Stomach (tissue), 9 donors: Measurements from ENCODE around the gene VIT. TPM values are rescaled to one million over a fixed set of nuclear protein-coding genes. Genes with fewer than 3 reads are reported as not detected.
A peak's percentile ranks its signal among the peaks of the same experiment; 100 is the strongest.

ENCODE experiments used
- DNase-seq, 2 donors: peaks; one replicate each; pipeline versions ENCODE4 v3.0.0 to v3.0.0-alpha.2; 2013 to 2019
- H3K27ac ChIP-seq, 5 donors: fragments of 200-600 bp in 4 of 5; sonication (generic) in 4 of 5; one replicate each; pipeline ENCODE4 v1.5.1; 2013 to 2019; ENCODE audit warnings: mild to moderate bottlenecking in 1 of 5, moderate library complexity in 1 of 5
- H3K27me3 ChIP-seq, 3 donors: fragments of 200-600 bp; sonication (generic); one replicate each; pipeline ENCODE4 v1.5.1; 2017 to 2019; ENCODE audit warnings: mixed run types in 1 of 3
- H3K36me3 ChIP-seq, 4 donors: fragments of 200-600 bp; sonication (generic); 1 replicate in 3 of 4; 2 replicates in 1 of 4; pipeline ENCODE4 v1.5.1; 2016 to 2019
- H3K4me1 ChIP-seq, 4 donors: fragments of 200-600 bp; sonication (generic); one replicate each; pipeline ENCODE4 v1.5.1; 2016 to 2019
- H3K4me3 ChIP-seq, 4 donors: fragments of 200-600 bp; sonication (generic) in 3 of 4; one replicate each; pipeline ENCODE4 v1.5.1; 2016 to 2019; ENCODE audit warnings: mild to moderate bottlenecking in 1 of 4
- H3K9me3 ChIP-seq, 4 donors: fragments of 200-600 bp; sonication (generic); one replicate each; pipeline ENCODE4 v1.5.1; 2016 to 2019
- EP300 ChIP-seq: sonication (generic); formaldehyde crosslinking; IDR thresholded peaks from one replicate; pipeline ENCODE4 v1.6.1; 2017; ENCODE audit warnings: antibody characterized with exemption
- POLR2A ChIP-seq, 4 donors: fragments of 450-650 bp; IDR thresholded peaks; one replicate each; pipeline ENCODE4 v1.6.1; 2016; ENCODE audit warnings: antibody characterized with exemption in 4 of 4, control low read depth in 2 of 4, mild to moderate bottlenecking in 1 of 4, moderate library complexity in 1 of 4
- POLR2AphosphoS5 ChIP-seq, 3 donors: sonication (generic); formaldehyde crosslinking; IDR thresholded peaks; one replicate each; pipeline ENCODE4 v1.6.1; 2016; ENCODE audit warnings: antibody characterized with exemption in 3 of 3
- WGBS, 5 donors: extraction: QIAGEN DNeasy Blood & Tissue Kit in 3 of 5; methylation state at CpG; one replicate each; pipeline versions ENCODE4 v1.1.5 to v1.1.7; 2013 to 2018; 5-methylcytosine and 5-hydroxymethylcytosine counted together
- intact Hi-C: fragments of 100-400 bp; cut with DNase I; formaldehyde crosslinking; loops from one replicate; pipeline ENCODE4 v1.15.1; 2023; ENCODE audit warnings: low total_unique reads
- polyA plus RNA-seq, 3 donors: library from polyadenylated mRNA; stranded (reverse); fragments of 200-250 nt; gene quantifications; one replicate each; pipeline ENCODE4 v1.2.3, GENCODE V29; 2013
- total RNA-seq, 5 donors: library from RNA; depleted of rRNA; stranded (reverse); fragments of >200 nt; gene quantifications; one replicate each; pipeline versions ENCODE4 v1.1.0 to v1.2.3, GENCODE V29; 2014 to 2016
- TF ChIP-seq, protein P1 (sequence below), 7 experiments: fragments of 450-650 bp in 4 of 7; fragments of 200-600 bp in 3 of 7; sonication (generic) in 3 of 7; IDR thresholded peaks; one replicate each; pipeline ENCODE4 v1.5.1; 2016 to 2019; ENCODE audit warnings: antibody characterized with exemption in 7 of 7, control low read depth in 2 of 7, mild to moderate bottlenecking in 1 of 7
- donor health status: healthy with polysubstance abuse.
- donor health status: Bipolar disorder and iron deficiency.
- donor health status: healthy.

Gene VIT
- total and polyA plus RNA-seq, 8 donors: 0.12 to 9.1 (median 2.0) TPM; not detected in 2

GRCh38 chr2:36769106-36769505, 72.6 kb downstream of the VIT start:
- TF ChIP-seq, protein P1, sequence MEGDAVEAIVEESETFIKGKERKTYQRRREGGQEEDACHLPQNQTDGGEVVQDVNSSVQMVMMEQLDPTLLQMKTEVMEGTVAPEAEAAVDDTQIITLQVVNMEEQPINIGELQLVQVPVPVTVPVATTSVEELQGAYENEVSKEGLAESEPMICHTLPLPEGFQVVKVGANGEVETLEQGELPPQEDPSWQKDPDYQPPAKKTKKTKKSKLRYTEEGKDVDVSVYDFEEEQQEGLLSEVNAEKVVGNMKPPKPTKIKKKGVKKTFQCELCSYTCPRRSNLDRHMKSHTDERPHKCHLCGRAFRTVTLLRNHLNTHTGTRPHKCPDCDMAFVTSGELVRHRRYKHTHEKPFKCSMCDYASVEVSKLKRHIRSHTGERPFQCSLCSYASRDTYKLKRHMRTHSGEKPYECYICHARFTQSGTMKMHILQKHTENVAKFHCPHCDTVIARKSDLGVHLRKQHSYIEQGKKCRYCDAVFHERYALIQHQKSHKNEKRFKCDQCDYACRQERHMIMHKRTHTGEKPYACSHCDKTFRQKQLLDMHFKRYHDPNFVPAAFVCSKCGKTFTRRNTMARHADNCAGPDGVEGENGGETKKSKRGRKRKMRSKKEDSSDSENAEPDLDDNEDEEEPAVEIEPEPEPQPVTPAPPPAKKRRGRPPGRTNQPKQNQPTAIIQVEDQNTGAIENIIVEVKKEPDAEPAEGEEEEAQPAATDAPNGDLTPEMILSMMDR (IDR thresholded peaks at IDR 0.05): no peak
- TF ChIP-seq POLR2AphosphoS5 (IDR thresholded peaks at IDR 0.05): no peak
- H3K36me3 ChIP-seq: no peaks in the 10 kb centered on the region
- H3K4me3 ChIP-seq: no peak overlapping the region
- no peaks in the 10 kb centered on the region for H3K27me3 ChIP-seq
- no peaks in the 10 kb centered on the region for H3K9me3 ChIP-seq
- no peaks in the 10 kb centered on the region for H3K4me1 ChIP-seq
- 65 to 82% (median 70%) methylated on average over 2 of the region's 2 CpGs for WGBS, 5 donors
- no peak overlapping the region for H3K27ac ChIP-seq
- intact Hi-C loops: no loop called here
- DNase-seq: no peak

DNA sequence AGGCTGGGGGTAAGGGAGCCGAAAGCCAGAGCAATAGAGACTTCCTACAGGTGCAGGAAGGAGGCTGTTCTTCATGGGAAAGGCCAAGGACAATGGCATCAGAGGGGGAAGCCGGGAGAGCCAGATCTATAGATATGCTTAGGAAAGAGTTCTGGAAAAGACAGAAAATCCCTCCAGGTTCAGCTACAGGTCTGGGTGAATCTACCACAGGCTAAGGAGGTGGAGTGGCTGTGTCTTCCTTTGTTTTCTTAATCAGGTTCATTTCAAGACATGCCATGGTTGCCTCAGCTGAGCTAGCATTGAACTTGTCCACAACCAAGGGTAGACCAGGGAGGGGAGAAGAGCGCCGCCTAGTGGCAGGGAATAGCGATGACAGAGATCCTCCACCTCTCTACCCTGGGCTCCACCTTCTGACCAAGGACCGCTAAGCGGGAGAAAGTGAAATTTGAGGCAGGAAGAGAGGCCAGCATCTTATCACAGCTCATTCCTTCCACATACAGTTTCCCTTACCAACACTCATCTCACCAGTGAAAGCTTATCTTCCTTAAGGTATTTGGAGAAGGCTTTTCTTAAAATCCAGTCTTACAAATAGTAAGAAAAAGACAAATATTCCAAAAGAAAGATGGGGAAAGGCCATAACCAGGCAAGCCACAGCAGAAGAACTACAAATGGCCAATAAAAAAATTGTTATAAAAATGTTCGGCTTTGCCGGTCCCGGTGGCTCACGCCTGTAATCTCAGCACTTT, 74.2 kb downstream of the VIT start:
- intact Hi-C loops: loop anchor here (10.0 kb wide), 1 partner anchor 234 kb away; no protein-coding TSS in a partner anchor
- 64 to 72% (median 68%) methylated on average over 11 of the region's 11 CpGs for WGBS, 5 donors
- no peak overlapping the region for H3K27ac ChIP-seq
- peak in 1 of 2 donors; percentile 37 for DNase-seq
- H3K27me3 ChIP-seq: no peaks in the 10 kb centered on the region
- H3K9me3 ChIP-seq: no peaks in the 10 kb centered on the region
- H3K4me1 ChIP-seq: no peaks in the 10 kb centered on the region
- H3K4me3 ChIP-seq: no peak overlapping the region
- no peaks in the 10 kb centered on the region for H3K36me3 ChIP-seq
- TF ChIP-seq POLR2A (IDR thresholded peaks at IDR 0.05) (no peak), EP300 (no peak), POLR2AphosphoS5 (IDR thresholded peaks at IDR 0.05) (no peak)
- TF ChIP-seq, protein P1 (IDR thresholded peaks at IDR 0.05): peak in 1 of 7 experiments; percentile 25

DNA sequence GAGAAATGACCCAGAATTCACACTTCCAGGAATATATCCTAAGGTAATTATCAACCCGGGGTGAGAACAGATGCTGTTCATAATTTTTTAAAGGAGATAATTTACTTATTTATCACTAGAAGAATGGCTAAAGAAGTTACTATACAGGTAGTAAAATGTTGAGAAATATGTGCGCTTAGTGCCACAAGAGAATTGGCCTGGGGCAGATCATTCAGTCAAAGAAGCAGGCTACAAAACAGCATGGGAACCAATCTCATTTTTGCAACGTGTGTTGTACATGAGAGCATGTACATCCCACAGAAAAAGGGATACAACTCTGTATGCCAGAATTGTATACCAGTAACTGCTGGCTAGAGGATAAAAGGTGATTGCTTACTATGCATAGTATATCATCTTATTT, 75.2 kb downstream of the VIT start:
- no peaks in the 10 kb centered on the region for H3K27me3 ChIP-seq

DNA sequence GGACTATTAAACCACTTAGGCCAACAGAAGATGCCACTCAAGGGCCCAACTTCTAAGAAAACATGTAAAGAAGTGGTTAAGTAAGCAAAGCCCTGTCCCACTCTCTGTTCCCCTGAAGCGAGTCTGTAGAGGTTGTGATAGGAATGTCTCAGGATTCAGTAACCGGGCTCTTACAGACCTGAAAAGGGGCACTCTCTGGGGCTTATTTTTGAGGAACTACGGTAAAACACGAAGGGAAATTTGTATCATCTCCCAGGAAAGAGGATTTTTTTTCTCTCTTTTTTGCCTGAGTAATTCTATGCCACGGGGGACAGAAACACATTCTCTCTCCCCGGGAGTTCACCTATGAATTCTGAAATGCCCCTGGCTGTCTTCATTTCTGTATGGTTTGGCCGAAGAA, 77.4 kb downstream of the VIT start:
- no peaks in the 10 kb centered on the region for H3K4me1 ChIP-seq
- no peak overlapping the region for H3K27ac ChIP-seq
- intact Hi-C loops: loop anchor here (10.0 kb wide), 1 partner anchor 231 kb away; no protein-coding TSS in a partner anchor
- 79 to 88% (median 84%) methylated on average over 7 of the region's 7 CpGs for WGBS, 5 donors
- TF ChIP-seq, protein P1 (IDR thresholded peaks at IDR 0.05): no peak
- TF ChIP-seq POLR2AphosphoS5 (IDR thresholded peaks at IDR 0.05) (no peak), EP300 (no peak), POLR2A (IDR thresholded peaks at IDR 0.05) (no peak)
- DNase-seq: no peak
- no peaks in the 10 kb centered on the region for H3K9me3 ChIP-seq
- H3K27me3 ChIP-seq: no peaks in the 10 kb centered on the region
- no peak overlapping the region for H3K4me3 ChIP-seq
- no peaks in the 10 kb centered on the region for H3K36me3 ChIP-seq

More for the DNA sequence above, 75.2 kb downstream of the VIT start:
- no peaks in the 10 kb centered on the region for H3K36me3 ChIP-seq
- H3K27ac ChIP-seq: no peak overlapping the region
- intact Hi-C loops: loop anchor here (10.0 kb wide), 1 partner anchor 233 kb away; no protein-coding TSS in a partner anchor
- H3K4me1 ChIP-seq: no peaks in the 10 kb centered on the region
- no peaks in the 10 kb centered on the region for H3K9me3 ChIP-seq
- H3K4me3 ChIP-seq: no peak overlapping the region
- DNase-seq: no peak
- WGBS, 5 donors: 80 to 84% (median 82%) methylated on average over 3 of the region's 3 CpGs
- TF ChIP-seq POLR2AphosphoS5 (IDR thresholded peaks at IDR 0.05): no peak

GRCh38 chr2:36775261-36775660, 78.8 kb downstream of the VIT start:
- H3K27me3 ChIP-seq: no peaks in the 10 kb centered on the region
- TF ChIP-seq POLR2A (IDR thresholded peaks at IDR 0.05) (no peak), POLR2AphosphoS5 (IDR thresholded peaks at IDR 0.05) (no peak), EP300 (no peak)
- TF ChIP-seq, protein P1 (IDR thresholded peaks at IDR 0.05): no peak
- WGBS, 5 donors: 78 to 88% (median 83%) methylated on average over 3 of the region's 3 CpGs
- no peaks in the 10 kb centered on the region for H3K9me3 ChIP-seq
- intact Hi-C loops: loop anchor here (10.0 kb wide), 1 partner anchor 230 kb away; no protein-coding TSS in a partner anchor
- no peak overlapping the region for H3K4me3 ChIP-seq
- H3K36me3 ChIP-seq: no peaks in the 10 kb centered on the region
- H3K27ac ChIP-seq: no peak overlapping the region
- peaks cover 0 to 5% (median 0%) of the 10 kb centered on the region in 4 donors for H3K4me1 ChIP-seq
- no peak for DNase-seq
